ENCODE results near the gene S100A14.

The S100A14 gene

GRCh38 chr1:153616144-153616916 lies at the start of gene S100A14:
S100A14 (minus strand) TSS chr1:153616325; CDS start chr1:153615858, 467 bp downstream.
- Histone ChIP-seq H3K4me3 (no peak within 1 kb of the TSS), H3K27ac (peak within 1 kb of the TSS in 1 of 2 donors; percentile 67)
- DNase-seq (ENCODE audit: low spot score) = no peak
- no peak for TF ChIP-seq CTCF (IDR thresholded peaks at IDR 0.05)

- no peak for TF ChIP-seq CTCF (IDR thresholded peaks at IDR 0.05)
- no peak overlapping the region for H3K4me3 ChIP-seq
- DNase-seq (ENCODE audit: low spot score) = no peak
- no peak overlapping the region for H3K27ac ChIP-seq
Measured at GRCh38 chr1:153663211-153663610, 47.1 kb upstream of the S100A14 start.

GRCh38 chr1:153662269-153662668 lies 46.1 kb upstream of the S100A14 start:
- no peak overlapping the region for H3K27ac ChIP-seq
- DNase-seq (ENCODE audit: low spot score) = no peak
- no peak for TF ChIP-seq CTCF (IDR thresholded peaks at IDR 0.05)
- no peak overlapping the region for H3K4me3 ChIP-seq

- TF ChIP-seq CTCF (IDR thresholded peaks at IDR 0.05) = no peak
- Histone ChIP-seq H3K27ac (no peak overlapping the region), H3K4me3 (no peak overlapping the region)
- no peak for DNase-seq (ENCODE audit: low spot score)
Measured at GRCh38 chr1:153661111-153661708, 45.1 kb upstream of the S100A14 start.

- no peak for DNase-seq (ENCODE audit: low spot score)
- Histone ChIP-seq H3K4me3 (peak overlapping the region; percentile 78), H3K27ac (peak overlapping the region; percentile 94 to 97)
- no peak for TF ChIP-seq CTCF (IDR thresholded peaks at IDR 0.05)
Measured at GRCh38 chr1:153659656-153660055, 43.5 kb upstream of the S100A14 start.

GRCh38 chr1:153659175-153659534 lies 43.0 kb upstream of the S100A14 start:
- H3K4me3 ChIP-seq = peak overlapping the region; percentile 78
- no peak for TF ChIP-seq CTCF (IDR thresholded peaks at IDR 0.05)
- peak overlapping the region; percentile 94 to 97 for H3K27ac ChIP-seq
- no peak for DNase-seq (ENCODE audit: low spot score)

Measured in coronary artery (tissue), 2 donors.